LNCAP (cell line): ENCODE results near the gene SMARCC1.

ENCODE experiments used
- CTCF ChIP-seq: fragments of 450-650 bp; IDR thresholded peaks from 2 replicates; pipeline ENCODE4 v1.5.1; 2017; ENCODE audit warnings: mild to moderate bottlenecking

The SMARCC1 gene

GRCh38 chr3:47588053-47588452 is 193.6 kb downstream of the SMARCC1 start:
- TF ChIP-seq CTCF: no peak

- TF ChIP-seq CTCF: no peak
Measured at GRCh38 chr3:47586746-47587145, 194.9 kb downstream of the SMARCC1 start.

- TF ChIP-seq CTCF: no peak
Measured at GRCh38 chr3:47583320-47584075, 198.2 kb downstream of the SMARCC1 start.

- TF ChIP-seq CTCF: no peak
Measured at GRCh38 chr3:47581835-47582234, 199.9 kb downstream of the SMARCC1 start.

- no peak for TF ChIP-seq CTCF
Measured at GRCh38 chr3:47581422-47581821, 200.3 kb downstream of the SMARCC1 start.

- TF ChIP-seq CTCF: no peak
Measured at GRCh38 chr3:47580481-47580880, 201.2 kb downstream of the SMARCC1 start.

GRCh38 chr3:47579875-47580274 is 201.8 kb downstream of the SMARCC1 start:
- no peak for TF ChIP-seq CTCF
